Transverse colon (tissue), 4 donors: ENCODE results near the gene CCDC180.

ENCODE experiments used
- EP300 ChIP-seq: sonication (generic); formaldehyde crosslinking; IDR thresholded peaks from one replicate; pipeline ENCODE4 v1.6.1; 2017; ENCODE audit warnings: antibody characterized with exemption, low read depth
- POLR2A ChIP-seq: fragments of 450-650 bp; IDR thresholded peaks from one replicate; pipeline ENCODE4 v1.6.1; 2016; ENCODE audit warnings: antibody characterized with exemption, mild to moderate bottlenecking, moderate library complexity
- POLR2AphosphoS5 ChIP-seq, 3 donors: sonication (generic); formaldehyde crosslinking; IDR thresholded peaks; one replicate each; pipeline ENCODE4 v1.6.1; 2016; ENCODE audit warnings: antibody characterized with exemption in 3 of 3
- TF ChIP-seq, protein P1 (sequence below), 5 experiments: fragments of 200-600 bp in 3 of 5; fragments of 450-650 bp in 2 of 5; sonication (generic) in 3 of 5; IDR thresholded peaks; 1 replicate in 2 of 5; 2 replicates in 3 of 5; pipeline ENCODE4 v1.5.1; 2016 to 2017; ENCODE audit warnings: antibody characterized with exemption in 5 of 5, inconsistent platforms in 3 of 5, mild to moderate bottlenecking in 2 of 5, moderate library complexity in 1 of 5

DNA sequence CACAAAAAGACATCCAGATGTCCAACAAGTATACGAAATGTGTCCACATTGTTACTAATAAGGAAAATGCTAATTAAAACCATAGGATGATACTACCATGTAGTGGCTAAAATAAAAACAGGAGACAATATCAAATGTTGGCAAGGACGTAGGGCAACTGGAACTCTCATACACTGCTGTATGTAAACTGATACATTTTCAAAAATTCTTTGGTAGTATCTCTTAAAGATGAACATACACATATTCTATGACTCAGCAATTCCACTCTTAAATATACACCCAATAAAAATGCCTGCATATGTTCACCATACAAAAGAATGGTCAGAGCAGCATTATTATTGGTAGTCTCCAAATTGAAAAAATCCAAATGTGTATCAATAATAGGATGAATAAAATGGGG is 2.9 kb upstream of the CCDC180 start:
- TF ChIP-seq POLR2A (no peak), POLR2AphosphoS5 (IDR thresholded peaks at IDR 0.05) (no peak), EP300 (no peak)
- TF ChIP-seq, protein P1, sequence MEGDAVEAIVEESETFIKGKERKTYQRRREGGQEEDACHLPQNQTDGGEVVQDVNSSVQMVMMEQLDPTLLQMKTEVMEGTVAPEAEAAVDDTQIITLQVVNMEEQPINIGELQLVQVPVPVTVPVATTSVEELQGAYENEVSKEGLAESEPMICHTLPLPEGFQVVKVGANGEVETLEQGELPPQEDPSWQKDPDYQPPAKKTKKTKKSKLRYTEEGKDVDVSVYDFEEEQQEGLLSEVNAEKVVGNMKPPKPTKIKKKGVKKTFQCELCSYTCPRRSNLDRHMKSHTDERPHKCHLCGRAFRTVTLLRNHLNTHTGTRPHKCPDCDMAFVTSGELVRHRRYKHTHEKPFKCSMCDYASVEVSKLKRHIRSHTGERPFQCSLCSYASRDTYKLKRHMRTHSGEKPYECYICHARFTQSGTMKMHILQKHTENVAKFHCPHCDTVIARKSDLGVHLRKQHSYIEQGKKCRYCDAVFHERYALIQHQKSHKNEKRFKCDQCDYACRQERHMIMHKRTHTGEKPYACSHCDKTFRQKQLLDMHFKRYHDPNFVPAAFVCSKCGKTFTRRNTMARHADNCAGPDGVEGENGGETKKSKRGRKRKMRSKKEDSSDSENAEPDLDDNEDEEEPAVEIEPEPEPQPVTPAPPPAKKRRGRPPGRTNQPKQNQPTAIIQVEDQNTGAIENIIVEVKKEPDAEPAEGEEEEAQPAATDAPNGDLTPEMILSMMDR (IDR thresholded peaks at IDR 0.05), result no peak
